Spleen (tissue), 7 donors: Measurements from ENCODE around the gene SRGAP1.

Experiments used
- CTCF ChIP-seq, 11 experiments: fragments of 200-600 bp in 7 of 11; fragments of 450-650 bp in 4 of 11; sonication (generic) in 4 of 11; IDR thresholded peaks in 8 of 11; conservative IDR thresholded peaks in 3 of 11; 1 replicate in 7 of 11; 2 replicates in 4 of 11; pipeline versions ENCODE4 v1.4.0 to v1.8.0; 2016 to 2021; ENCODE audit warnings: antibody characterized with exemption in 11 of 11, inconsistent platforms in 4 of 11, mild to moderate bottlenecking in 1 of 11
- POLR2A ChIP-seq, 3 donors: fragments of 450-650 bp; IDR thresholded peaks; one replicate each; pipeline ENCODE4 v1.5.1; 2017; ENCODE audit warnings: antibody characterized with exemption in 3 of 3, mild to moderate bottlenecking in 1 of 3
- POLR2AphosphoS5 ChIP-seq, 3 donors: sonication (generic); formaldehyde crosslinking; IDR thresholded peaks; one replicate each; pipeline ENCODE4 v1.5.1; 2017; ENCODE audit warnings: antibody characterized with exemption in 3 of 3
- donor health status: DM: no; HTN: no; CAD: no; lungs with moderate emphysema.
- donor health status: DM: no; HTN: no; CAD: no.
- donor health status: DM: no; HTN: no; CAD: no.

- TF ChIP-seq POLR2AphosphoS5 (IDR thresholded peaks at IDR 0.05) (no peak), CTCF (IDR thresholded peaks at IDR 0.05 in 8 of 11, conservative IDR thresholded peaks at IDR 0.05 in 3 of 11) (no peak), POLR2A (IDR thresholded peaks at IDR 0.05) (no peak)
These were observed 136.8 kb downstream of the SRGAP1 start for GRCh38 chr12:63981343-63981742.
